Hepatocyte (in vitro differentiated cells): ENCODE data around the gene DCBLD1. TPM values are rescaled to one million over a fixed set of nuclear protein-coding genes. Genes with fewer than 3 reads are reported as not detected.

Source experiments
- DNase-seq: peaks from one replicate; pipeline ENCODE4 v3.0.0-alpha.2; 2016; ENCODE audit warnings: low spot score
- H2AFZ ChIP-seq: fragments of 200-600 bp; sonication (generic); 2 replicates; pipeline ENCODE4 v1.6.0; 2016; ENCODE audit warnings: antibody characterized with exemption, mild to moderate bottlenecking
- H3K27ac ChIP-seq: fragments of 200-600 bp; sonication (generic); 2 replicates; pipeline ENCODE4 v1.5.1; 2016; ENCODE audit warnings: mild to moderate bottlenecking
- H3K27me3 ChIP-seq: fragments of 200-600 bp; sonication (generic); 2 replicates; pipeline ENCODE4 v1.6.1; 2016
- H3K36me3 ChIP-seq: fragments of 200-600 bp; sonication (generic); replicated peaks from 2 replicates; pipeline ENCODE4 v1.5.1; 2016; ENCODE audit warnings: low read depth; ENCODE audit not compliant: insufficient read depth
- H3K4me1 ChIP-seq: fragments of 200-600 bp; sonication (generic); 2 replicates; pipeline ENCODE4 v1.5.1; 2016; ENCODE audit warnings: mild to moderate bottlenecking, moderate library complexity; ENCODE audit not compliant: insufficient read depth
- H3K4me2 ChIP-seq: fragments of 200-600 bp; sonication (generic); 2 replicates; pipeline ENCODE4 v1.6.0; 2016
- H3K4me3 ChIP-seq: fragments of 200-600 bp; sonication (generic); 2 replicates; pipeline ENCODE4 v1.5.1; 2016; ENCODE audit warnings: mild to moderate bottlenecking
- H3K79me2 ChIP-seq: fragments of 200-600 bp; sonication (generic); 2 replicates; pipeline ENCODE4 v1.6.0; 2017; ENCODE audit warnings: mild to moderate bottlenecking
- H3K9me2 ChIP-seq: fragments of 200-600 bp; sonication (generic); replicated peaks from 2 replicates; pipeline ENCODE4 v1.6.0; 2017; ENCODE audit warnings: mild to moderate bottlenecking; ENCODE audit not compliant: insufficient read depth
- H3K9me3 ChIP-seq: fragments of 200-600 bp; sonication (generic); 2 replicates; pipeline ENCODE4 v1.5.1; 2016; ENCODE audit warnings: low read depth, mild to moderate bottlenecking
- H4K20me1 ChIP-seq: fragments of 200-600 bp; sonication (generic); 2 replicates; pipeline ENCODE4 v1.6.0; 2016; ENCODE audit warnings: mild to moderate bottlenecking; ENCODE audit not compliant: insufficient read depth, poor library complexity, severe bottlenecking
- CTCF ChIP-seq: fragments of 200-600 bp; sonication (generic); IDR thresholded peaks from 2 replicates; pipeline ENCODE4 v1.5.1; 2016; ENCODE audit warnings: antibody characterized with exemption, mild to moderate bottlenecking; ENCODE audit not compliant: poor library complexity
- EZH2 ChIP-seq: fragments of 200-600 bp; sonication (generic); IDR thresholded peaks from 2 replicates; pipeline ENCODE4 v1.6.1; 2016; ENCODE audit warnings: antibody characterized with exemption, mild to moderate bottlenecking, borderline replicate concordance
- EZH2phosphoT487 ChIP-seq: fragments of 200-600 bp; sonication (generic); IDR thresholded peaks from one replicate; pipeline ENCODE4 v1.6.1; 2018; ENCODE audit warnings: antibody characterized with exemption, mild to moderate bottlenecking, low read depth, moderate library complexity; ENCODE audit not compliant: unreplicated experiment, severe bottlenecking
- WGBS: methylation state at CpG from one replicate; pipeline ENCODE4 v1.1.6; 2016; ENCODE audit warnings: low lambda C conversion rate; ENCODE audit errors: missing lambda C conversion rate; 5-methylcytosine and 5-hydroxymethylcytosine counted together
- polyA plus RNA-seq: library from polyadenylated mRNA; unstranded; fragments of >200 nt; fragmentation: Nextera tagmentation; extraction: Ambion mirVana; gene quantifications from 2 replicates; pipeline ENCODE4 v1.2.1, GENCODE V29; 2016
- total RNA-seq: library from RNA; depleted of rRNA; stranded (reverse); fragments of >200 nt; gene quantifications from 2 replicates; pipeline ENCODE4 v1.2.3, GENCODE V29; 2014

The DCBLD1 gene
- total and polyA plus RNA-seq, 2 experiments from 2014 or later = 18.9 to 23.8 TPM

DNA sequence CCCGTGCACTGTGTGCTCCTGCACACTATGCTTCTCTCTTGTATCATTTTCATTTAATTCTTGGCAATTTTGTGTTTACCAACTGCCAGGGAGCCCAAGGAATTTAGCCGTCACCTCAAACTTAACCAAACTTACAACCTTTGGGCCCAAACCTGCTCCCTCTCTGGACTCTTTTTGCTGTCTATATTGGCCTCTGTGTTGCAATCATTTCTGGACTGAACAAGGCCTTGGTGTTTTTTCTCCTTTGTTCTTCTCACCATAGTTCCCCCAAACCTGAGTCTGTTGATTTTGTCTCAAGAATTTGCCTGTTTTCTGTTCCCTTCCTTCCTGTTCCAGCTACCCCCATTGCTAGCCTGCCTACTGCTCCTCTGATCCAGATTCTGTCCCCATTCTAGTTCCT is 19.2 kb downstream of the DCBLD1 start:
- Histone ChIP-seq H2AFZ (no peak overlapping the region), H3K4me1 (peaks cover 31% of the 10 kb centered on the region), H3K4me3 (no peak overlapping the region), H3K27ac (no peak overlapping the region), H3K79me2 (peaks cover 69% of the 10 kb centered on the region), H3K9me3 (no peaks in the 10 kb centered on the region), H3K4me2 (no peak overlapping the region), H3K27me3 (no peaks in the 10 kb centered on the region), H3K36me3 (no peaks in the 10 kb centered on the region), H4K20me1 (no peaks in the 10 kb centered on the region), H3K9me2 (no peaks in the 10 kb centered on the region)
- no peak for TF ChIP-seq EZH2phosphoT487
- TF ChIP-seq CTCF = no peak
- no peak for TF ChIP-seq EZH2
- no peak for DNase-seq
- 80% methylated on average over 2 of the region's 2 CpGs for WGBS

DNA sequence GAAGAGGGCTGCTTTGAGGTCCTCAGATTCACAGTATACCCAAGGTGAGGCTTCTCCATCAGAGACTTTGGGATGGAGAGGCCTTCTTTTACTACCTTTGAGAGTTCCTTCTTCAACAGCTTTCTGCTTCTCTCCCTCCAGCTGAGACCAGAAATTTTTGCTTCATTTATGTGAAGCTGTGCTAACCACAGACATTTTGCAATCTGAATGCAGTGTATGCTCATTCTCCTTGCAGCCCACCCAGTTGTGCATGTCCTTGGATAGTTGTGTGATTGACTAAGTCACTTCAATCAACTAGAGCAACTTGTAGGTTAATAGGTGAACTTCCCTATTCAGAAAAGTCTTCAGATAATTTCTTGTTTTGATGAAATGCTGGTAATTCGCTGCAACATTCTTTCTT is 20.1 kb downstream of the DCBLD1 start:
- no peak for DNase-seq
- Histone ChIP-seq H4K20me1 (no peaks in the 10 kb centered on the region), H3K4me1 (peaks cover 24% of the 10 kb centered on the region), H2AFZ (no peak overlapping the region), H3K9me3 (no peaks in the 10 kb centered on the region), H3K9me2 (no peaks in the 10 kb centered on the region), H3K4me3 (no peak overlapping the region), H3K79me2 (peaks cover 61% of the 10 kb centered on the region), H3K27me3 (no peaks in the 10 kb centered on the region), H3K27ac (no peak overlapping the region), H3K36me3 (no peaks in the 10 kb centered on the region), H3K4me2 (no peak overlapping the region)
- TF ChIP-seq EZH2phosphoT487 = no peak
- no peak for TF ChIP-seq EZH2
- WGBS = 100% methylated on average over 1 of the region's 1 CpG

- Histone ChIP-seq H3K36me3 (no peaks in the 10 kb centered on the region), H3K27me3 (no peaks in the 10 kb centered on the region), H3K9me3 (no peaks in the 10 kb centered on the region), H3K27ac (no peak overlapping the region), H3K79me2 (peaks cover 60% of the 10 kb centered on the region), H3K9me2 (no peaks in the 10 kb centered on the region), H3K4me3 (no peak overlapping the region), H4K20me1 (no peaks in the 10 kb centered on the region), H3K4me2 (no peak overlapping the region), H3K4me1 (peaks cover 18% of the 10 kb centered on the region), H2AFZ (no peak overlapping the region)
- WGBS = 83% methylated on average over 2 of the region's 2 CpGs
- no peak for DNase-seq
- TF ChIP-seq CTCF (no peak), EZH2 (no peak), EZH2phosphoT487 (no peak)
Measured at GRCh38 chr6:117503211-117503610, 20.7 kb downstream of the DCBLD1 start.

GRCh38 chr6:117504478-117505144 is 22.1 kb downstream of the DCBLD1 start:
- H3K27me3 ChIP-seq = no peaks in the 10 kb centered on the region
- WGBS = 70% methylated on average over 7 of the region's 7 CpGs
- H3K27ac ChIP-seq = peak overlapping the region; percentile 33
- H3K79me2 ChIP-seq = peaks cover 56% of the 10 kb centered on the region
- peaks cover 11% of the 10 kb centered on the region for H3K4me1 ChIP-seq
- no peaks in the 10 kb centered on the region for H3K9me2 ChIP-seq
- no peak overlapping the region for H2AFZ ChIP-seq
- no peak overlapping the region for H3K4me3 ChIP-seq
- peak; percentile 24 for DNase-seq
- peak overlapping the region; percentile 15 for H3K4me2 ChIP-seq
- H4K20me1 ChIP-seq = no peaks in the 10 kb centered on the region
- no peaks in the 10 kb centered on the region for H3K9me3 ChIP-seq
- no peaks in the 10 kb centered on the region for H3K36me3 ChIP-seq
- TF ChIP-seq CTCF (no peak), EZH2phosphoT487 (no peak), EZH2 (no peak)
